GM19324 (cell line): ENCODE data around the gene LATS2.

ENCODE experiments used
- ATAC-seq: cut with Tn5 transposase; IDR thresholded peaks from one replicate; pipeline ENCODE4 v1.9.1; 2021; ENCODE audit warnings: mild to moderate bottlenecking, moderate library complexity; ENCODE audit not compliant: unreplicated experiment, low FRiP score

LATS2 gene

DNA sequence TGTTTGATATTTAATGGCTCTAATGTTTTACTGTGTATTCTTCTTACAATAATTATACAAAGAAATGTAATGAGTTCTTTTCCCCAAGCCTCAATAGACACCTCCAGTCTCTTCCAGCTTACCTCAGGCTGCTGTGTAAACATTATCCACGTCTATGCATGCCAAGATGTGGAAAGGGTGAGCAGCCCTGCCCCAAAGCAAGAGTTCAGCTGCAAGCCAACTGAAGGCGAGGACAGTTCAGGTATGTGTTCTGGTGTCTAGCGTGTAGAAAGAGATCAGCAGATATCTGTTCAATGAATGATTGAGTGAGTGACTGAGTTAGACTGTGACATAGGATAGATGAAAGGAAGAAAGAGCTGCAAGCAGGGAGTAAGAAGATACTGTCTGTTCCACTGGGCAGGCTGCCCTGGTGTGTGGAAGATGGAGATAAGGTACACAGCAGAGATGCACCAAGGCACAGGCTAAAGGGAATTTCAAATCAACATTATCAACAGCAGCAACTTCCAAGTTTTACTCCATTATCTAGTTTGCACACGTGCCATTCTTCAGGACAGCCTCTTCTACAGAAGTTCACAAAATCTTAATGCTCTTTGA is 66.0 kb downstream of the LATS2 start:
- no peak for ATAC-seq

DNA sequence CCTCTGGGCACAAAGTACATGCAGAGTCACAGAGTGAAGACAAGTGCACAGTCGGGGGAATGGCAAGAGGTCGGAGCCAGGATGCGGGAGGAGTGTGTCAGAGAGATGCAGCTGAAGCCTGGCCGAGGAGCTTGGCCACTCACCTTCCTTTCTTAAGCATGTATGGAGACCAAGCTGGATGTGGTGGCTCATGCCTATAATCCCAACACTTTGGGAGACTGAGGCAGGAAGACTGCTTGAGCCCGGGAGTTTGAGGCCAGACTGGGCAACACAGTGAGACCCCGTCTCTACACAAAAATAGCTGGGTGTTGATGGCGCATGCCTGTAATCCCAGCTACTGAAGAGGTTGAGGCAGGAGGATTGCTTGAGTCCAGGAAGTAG is 67.0 kb downstream of the LATS2 start:
- ATAC-seq: no peak

DNA sequence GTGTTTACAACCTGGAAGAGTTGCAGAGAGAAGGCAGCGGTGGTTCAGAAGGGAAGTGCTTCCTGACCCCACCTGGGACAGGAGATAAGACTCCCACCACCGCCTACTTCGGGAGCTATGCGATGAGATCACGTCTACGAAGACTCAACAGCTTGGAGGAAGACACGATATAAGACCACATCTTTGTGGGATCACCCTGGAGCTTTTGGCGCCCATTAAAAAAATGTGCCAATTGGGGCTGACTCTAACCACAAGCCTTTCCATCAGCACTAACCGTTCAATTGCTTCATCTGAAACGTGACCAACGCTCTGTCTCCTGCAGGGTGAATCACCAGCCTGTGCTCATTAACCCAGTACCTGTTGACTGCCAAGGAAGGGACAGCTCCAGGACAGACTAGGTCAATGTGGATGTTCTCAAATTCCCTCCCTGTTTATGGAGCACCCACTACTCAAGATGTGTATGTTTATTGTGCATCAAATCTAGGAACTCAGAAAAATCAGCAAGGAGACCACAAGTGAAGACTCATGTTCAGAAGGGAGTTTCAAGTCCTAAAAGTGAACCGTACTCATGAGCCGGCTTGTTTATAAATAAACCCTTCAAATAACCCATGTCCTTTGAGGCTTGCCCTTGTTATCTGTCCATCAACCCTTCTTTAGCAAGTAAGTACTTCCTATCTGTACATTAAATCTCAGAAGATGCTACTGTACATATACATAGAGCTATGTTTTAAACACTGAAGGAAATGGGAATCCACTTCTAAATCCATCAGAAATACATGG is 67.5 kb downstream of the LATS2 start:
- ATAC-seq: no peak

DNA sequence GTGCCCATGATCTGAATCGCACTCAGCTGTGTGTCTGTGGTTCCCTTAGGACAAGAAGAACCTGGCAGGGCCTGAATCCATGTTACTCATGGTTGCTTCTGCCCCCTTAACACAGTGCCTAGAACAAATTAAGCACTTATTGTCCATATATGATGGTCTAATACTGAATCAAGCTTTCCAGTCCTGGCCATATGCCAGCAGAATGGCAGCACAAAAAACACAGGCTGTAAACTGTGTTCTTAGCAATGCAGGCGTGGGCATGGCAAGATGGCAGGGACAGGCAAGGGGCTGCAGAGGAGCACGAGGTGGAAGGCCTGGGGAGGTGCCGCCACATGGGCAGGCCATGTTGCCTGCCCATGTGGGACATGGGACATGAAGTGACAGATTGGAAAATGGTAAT is 68.2 kb downstream of the LATS2 start:
- no peak for ATAC-seq

DNA sequence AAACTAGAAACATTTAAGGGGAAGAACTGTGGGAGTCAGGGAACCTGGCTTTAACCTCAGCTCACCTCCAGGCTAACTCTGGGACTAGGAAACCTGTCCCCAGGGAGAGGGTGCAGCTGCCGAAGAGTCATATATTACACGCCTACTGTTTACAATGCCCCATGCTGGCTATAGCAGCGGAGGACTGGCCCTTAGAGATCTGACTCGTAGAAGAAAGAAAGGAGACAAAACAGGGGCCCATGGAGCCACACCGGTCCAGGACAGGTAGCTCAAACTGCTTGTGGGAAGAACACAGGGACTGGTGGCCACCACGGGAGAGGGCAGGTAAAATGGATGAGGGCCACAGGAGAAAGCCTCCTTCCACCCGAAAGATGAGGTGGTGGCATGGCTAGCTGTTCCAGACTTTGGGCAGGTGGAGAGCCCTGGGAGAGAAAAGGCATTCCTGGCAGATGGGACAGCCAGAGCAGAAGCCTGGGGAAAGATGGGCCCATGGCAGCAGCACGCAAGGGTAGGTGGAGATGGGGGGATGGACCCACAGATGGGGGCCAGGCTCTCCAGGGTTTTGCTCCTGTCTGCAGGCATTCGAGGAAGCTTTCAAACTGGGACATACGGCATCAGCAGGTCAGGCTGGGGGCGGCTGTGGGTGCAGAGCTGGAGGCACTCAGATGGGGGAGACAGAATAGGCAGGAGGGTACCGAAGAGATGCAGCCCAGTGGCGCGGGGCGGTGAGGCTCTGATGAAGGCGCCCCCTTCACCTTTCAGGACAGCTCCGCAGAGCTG is 69.5 kb downstream of the LATS2 start:
- ATAC-seq: no peak

DNA sequence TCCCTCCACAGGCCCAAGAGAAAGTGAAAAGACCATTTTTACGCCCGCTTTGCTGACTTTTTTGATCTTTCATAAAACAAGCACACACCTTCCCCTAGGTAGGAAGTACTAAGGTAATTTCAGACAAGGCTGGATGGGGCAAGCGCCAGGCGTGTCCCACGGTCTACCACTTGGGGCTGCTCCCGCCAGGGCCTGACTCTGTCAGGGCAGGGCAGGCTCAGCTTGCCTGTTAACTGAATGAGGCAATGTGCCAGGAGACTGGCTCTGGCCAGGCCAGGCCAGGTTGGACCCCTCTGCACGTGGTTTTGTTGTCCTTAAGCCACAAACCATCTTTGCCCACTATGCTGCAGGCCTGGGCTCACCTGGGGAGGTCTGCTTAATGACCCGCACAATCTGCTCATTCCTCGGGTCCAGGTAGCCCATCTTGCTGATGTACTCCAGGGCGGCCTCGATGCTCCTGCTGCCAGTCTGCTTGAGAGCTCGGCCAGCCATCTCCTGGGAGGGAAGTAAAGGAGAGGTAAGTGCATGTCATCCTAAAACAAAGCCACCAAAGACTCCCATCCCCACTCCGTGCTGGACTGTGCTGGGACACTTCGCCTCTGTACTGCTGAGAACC is 70.4 kb downstream of the LATS2 start:
- no peak for ATAC-seq

DNA sequence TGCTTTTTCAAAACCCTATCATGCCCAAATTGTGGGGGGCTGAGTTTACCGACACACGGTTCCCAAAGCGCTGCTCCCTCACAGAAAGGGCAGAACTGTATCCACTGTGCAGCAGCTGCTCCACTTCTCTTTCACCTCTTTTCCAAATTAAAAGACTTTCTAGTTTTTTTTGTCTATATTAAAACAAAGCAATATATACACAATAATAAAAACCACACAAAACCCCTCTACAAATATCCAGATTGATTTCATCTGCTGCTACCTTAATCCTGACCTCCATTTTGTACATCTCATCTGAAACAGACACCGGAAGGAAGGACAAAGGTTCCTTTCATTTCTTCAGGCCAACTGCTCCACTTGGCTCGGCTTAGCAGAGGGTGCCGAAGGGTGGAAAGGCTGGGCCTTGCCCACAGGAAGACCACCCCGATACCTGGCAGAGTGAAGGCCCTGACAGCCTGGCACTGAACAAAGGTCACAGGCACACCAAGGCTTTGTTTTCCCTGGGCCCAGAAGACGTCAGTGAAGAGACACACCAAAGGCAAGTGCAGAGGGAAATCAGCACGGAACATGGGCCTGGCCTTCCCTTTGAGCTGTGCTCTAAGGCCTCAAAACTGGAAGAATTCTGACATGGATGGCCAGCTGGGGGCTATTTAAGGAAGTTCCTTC is 71.6 kb downstream of the LATS2 start:
- no peak for ATAC-seq

DNA sequence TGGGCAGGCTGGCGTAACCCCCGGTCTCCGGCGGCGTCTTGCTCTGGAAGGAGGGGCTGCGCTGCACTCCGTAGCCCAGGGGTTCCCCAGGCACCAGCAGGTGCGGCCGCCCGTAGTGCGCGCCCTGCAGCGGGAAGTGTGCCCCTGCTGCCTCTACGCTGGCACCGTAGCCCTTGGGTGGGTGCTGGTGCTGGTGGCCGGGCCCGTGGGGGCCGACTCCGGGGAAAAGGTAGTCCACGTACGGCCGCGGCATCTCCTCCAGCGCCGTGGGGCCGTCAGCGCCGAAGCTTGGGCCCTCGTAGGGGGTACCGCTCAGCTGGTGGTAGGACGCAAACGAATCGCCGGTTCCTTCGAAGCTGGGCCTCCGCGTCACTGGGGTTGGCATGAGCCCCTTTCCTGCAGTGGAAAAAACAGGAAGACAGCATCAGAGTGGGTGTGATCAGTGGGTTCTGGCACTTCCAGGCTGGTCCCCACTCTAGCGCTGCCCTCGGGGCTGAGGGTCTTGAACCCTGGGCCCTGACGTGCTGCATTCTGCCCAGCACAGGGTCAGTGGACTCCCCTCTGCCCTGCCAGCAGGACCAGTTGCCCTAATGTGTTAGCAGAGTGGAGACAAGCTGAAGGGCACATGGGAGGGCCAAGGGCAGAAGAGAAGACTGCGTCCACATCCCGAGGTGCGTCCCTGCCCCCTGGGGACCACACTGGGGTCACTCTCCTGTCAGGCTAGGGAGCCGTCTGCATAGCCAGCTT is 72.3 kb downstream of the LATS2 start:
- ATAC-seq: no peak

DNA sequence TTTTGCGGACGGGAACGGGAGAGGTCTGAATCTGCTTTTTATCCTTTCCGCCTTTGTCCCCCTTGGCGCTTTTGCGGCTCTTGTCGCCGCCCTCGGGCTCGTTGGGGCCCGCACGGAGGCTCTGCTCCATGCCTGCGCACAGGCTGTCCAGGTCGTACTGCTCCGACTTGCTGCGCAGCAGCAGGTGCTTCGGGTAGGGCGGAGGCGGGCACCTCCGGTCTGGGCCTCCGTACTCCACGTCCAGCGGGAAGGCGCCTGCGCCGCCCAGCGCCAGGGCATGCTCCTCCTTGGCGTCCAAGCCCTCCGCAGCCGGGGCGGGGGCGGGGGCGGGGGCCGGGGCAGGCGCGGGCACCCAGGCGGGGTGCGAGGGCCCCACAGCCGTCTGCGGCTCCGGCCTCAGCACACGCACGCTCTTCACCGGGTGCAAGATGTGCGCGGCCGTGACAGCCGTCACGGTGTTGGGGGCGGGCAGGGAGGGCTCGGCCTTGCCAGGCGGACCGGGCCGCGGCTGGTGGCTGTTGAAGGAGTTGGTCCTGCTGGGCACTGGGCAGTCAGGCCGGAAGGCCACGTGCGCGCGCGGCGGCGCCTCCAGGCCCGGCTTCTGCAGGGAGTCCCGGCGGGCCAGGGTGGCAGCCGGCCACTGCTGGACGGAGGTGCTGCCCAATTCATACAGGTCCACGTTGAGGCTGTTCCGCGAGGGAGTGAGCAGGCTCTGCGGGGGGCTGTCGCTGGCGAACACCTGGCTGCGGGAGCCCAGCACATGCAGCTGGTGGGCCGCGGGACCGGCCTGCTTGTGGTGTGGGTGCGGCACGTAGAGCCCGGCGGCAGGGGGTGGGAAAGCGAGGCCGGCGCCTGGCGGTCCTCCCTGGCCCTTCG is 73.1 kb downstream of the LATS2 start:
- ATAC-seq: no peak

DNA sequence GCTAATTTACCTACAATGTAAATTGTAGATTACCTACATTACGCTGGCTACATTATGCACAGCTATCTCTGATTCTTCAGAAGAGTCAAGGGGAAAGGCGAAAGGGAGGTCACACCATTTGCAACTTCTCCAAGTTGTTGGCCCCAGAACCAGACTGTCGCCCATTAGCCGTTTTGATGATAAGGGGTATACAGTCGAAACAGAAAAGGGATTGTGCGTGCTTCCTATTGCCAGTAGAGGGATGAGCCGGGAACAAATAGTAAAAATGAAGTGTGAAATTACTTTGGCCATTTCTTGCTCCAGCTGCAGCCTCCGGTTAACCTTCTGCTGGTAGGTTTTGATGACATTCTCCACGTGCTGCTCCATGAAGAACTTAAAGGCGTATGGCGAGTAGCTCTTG is 73.8 kb downstream of the LATS2 start:
- ATAC-seq: no peak

DNA sequence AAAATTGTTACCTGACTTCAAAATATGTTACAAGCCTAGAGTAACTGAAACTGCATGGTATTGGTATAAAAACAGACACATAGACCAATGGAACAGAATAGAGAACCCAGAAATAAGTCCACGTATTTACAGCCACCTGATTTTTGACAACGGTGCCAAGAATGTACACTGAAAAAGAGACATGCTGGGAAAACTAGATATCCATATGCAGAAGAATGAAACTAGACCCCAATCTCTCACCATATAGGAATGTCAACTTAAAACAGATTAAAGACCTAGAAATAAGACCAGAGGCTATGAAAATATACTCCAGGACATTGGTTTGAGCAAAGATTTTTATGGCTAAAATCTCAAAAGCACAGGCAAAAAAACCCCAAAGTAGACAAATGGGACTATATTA is 76.5 kb downstream of the LATS2 start:
- ATAC-seq: no peak

DNA sequence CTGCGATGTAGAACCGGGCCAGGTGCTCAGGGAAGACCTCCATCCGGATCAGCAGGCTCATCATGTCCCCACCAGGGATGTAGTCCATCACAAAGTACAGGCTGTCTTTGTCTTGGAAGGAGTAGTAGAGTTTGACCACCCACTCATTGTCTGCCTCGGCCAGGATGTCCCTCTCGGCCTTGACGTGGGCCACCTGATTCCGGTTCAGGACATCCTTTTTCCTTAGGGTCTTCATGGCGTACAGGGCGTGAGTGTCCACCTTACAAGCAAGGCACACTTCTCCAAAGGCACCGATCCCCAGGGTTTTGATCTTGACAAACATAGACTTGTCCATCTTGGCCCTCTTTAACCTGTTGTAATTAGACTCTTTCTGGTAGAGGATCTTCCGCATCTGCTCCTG is 78.0 kb downstream of the LATS2 start:
- ATAC-seq: no peak

DNA sequence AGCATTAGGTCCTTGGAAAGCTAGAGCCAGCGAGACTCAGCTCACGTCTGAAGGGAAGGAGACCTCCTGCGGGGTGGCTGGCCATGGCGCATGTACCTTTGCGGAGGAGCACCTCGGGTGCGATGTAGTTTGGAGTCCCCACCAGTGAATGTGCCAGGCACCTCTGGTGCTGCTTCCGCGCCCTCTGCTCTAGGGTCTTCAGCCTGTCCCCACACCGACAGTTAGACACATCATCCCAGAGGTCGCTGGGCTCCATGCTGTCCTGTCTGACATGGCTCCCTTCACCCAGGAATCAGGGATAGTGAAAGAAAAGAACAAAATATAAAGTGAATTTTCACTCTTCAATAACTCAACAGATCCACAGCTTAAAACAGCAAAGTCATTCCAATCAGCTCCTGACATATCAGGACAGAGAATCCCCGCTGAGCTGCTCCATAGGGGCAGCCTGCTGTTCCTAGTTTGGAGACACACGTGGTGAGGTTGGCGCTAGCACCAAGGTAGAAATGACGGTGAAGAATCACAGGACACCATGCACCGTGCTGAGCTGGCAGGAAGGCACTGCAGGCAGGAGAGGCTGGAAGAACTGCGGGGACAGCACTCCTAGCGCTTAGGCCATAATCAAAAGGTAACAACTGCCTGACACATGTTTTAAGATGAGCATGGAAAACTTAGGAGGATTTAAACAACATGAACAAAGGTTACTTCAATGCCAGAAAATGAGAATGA is 79.9 kb downstream of the LATS2 start:
- ATAC-seq: no peak

DNA sequence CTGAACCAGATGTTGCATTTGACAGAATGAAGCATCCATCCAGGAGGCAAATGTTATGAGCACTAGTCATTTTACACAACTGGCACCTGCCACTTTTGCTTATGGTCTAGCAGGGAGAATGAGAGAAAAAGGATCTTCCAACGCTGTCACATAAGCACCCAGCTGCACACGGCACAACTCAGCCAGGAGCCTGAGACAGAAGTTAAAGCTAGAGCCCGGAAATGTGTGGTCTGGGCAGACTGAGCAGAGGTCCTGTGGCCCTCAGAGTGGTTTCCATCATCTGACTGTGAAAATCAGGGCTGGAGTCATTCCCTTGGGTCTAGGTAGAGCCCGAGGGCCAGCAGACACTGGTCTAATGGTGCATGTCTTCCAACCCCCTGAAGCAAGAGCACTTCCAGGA is 80.5 kb downstream of the LATS2 start:
- ATAC-seq: no peak

DNA sequence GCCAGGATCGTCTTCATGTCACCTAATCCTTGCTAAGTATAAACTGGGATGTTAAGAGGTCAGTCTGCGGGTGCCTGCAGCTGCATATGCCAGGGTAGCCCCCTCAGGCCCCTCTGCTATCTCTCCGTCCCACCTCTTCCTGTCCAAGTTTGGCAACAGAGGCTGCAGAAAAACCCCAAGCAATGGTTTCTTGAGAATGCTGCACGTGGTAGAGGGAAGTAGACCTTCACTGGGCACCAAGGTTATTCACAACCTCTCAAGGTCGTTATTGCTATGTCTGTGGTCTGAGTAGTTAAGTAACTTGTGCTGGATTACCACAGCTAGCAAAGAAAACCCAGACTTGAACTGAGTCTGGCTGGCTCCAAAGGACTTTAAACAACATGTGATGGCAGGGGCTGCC is 81.0 kb downstream of the LATS2 start:
- ATAC-seq: no peak

DNA sequence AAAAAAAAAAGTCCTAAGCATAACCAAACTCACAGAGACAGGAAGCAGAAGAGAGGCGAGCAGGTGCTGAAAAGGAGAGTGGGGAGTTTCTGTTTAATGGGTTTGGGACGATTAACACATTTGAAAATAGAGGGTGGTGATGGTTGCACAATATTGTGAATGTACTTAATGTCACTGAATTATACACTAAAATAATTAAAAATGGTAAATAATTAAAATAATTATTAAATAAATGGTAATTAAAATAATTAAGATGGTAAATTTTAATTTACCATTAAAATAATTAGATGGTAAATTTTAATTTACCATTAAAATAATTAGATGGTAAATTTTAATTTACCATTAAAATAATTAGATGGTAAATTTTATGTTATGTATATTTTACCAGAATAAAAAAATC is 84.0 kb downstream of the LATS2 start:
- no peak for ATAC-seq

DNA sequence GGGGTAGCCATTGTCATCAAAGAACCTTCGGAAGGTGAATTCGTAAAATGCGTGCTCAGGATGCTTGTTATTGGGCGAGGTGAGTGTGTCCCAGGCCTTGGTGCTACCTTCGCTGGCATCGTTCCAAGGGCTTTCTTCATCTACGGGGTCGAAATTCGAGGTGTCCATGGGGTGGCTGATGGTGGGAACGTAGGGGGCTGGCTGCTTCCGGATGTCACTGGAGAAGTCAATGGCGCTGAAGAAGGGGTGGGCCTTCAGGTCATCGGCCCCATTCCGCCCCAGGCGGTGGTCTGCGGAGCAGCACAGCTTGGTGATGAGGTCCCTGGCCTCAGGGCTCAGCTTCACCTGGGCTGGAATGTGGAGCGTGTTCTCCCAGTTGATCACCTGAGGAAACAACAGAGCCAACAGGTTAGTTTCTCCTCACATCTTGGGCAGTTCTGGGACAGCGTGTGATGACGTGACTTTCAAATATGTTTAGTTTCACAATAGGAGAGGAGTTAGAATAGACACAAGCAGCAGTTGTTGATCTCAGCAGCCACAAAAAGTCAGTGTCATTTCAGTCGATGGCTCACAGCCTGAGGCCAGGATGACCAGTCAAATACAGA is 86.3 kb downstream of the LATS2 start:
- no peak for ATAC-seq

DNA sequence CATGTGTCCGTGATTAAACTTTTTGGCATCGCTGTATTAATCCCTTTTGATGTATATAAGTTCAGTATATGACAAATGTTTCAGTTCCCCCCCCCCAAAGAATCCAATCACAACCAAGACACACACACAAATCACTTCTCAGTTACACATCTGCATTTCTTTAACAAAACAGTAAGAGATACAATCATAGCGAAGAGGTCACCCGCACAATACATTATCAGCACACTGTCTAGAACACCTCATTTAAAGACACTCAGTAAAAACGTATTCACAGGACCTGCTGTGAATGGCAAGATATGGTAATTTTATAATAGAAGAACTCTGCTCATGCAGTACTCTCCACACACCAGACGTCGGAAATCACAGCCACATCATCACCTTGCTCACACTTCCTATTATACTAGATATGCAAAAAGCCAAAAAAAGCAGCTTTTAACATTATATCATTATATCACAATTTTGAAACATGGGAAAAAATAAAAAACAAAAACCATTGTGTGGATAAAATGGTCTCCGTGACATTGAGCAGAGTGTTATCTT is 87.4 kb downstream of the LATS2 start:
- ATAC-seq: no peak
